B cell (primary cell): ENCODE measurements around the gene TPST2.

Source experiments
- CTCF ChIP-seq: fragments of 200-600 bp; IDR thresholded peaks from one replicate; pipeline ENCODE4 v1.8.0; 2022; ENCODE audit warnings: antibody characterized with exemption, mild to moderate bottlenecking
- EZH2 ChIP-seq: IDR thresholded peaks from 2 replicates; pipeline ENCODE4 v1.6.1; 2012; ENCODE audit warnings: borderline replicate concordance, low read depth, mild to moderate bottlenecking, moderate library complexity, low read length; ENCODE audit not compliant: insufficient read depth, poor library complexity, severe bottlenecking

GRCh38 chr22:26496456-26496855 lies 93.5 kb downstream of the TPST2 start:
- TF ChIP-seq EZH2 (no peak), CTCF (no peak)
